ENCODE results near the gene SH3YL1.
A peak's percentile ranks its signal among the peaks of the same experiment; 100 is the strongest.

Gene SH3YL1, protein sequence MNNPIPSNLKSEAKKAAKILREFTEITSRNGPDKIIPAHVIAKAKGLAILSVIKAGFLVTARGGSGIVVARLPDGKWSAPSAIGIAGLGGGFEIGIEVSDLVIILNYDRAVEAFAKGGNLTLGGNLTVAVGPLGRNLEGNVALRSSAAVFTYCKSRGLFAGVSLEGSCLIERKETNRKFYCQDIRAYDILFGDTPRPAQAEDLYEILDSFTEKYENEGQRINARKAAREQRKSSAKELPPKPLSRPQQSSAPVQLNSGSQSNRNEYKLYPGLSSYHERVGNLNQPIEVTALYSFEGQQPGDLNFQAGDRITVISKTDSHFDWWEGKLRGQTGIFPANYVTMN

DNA sequence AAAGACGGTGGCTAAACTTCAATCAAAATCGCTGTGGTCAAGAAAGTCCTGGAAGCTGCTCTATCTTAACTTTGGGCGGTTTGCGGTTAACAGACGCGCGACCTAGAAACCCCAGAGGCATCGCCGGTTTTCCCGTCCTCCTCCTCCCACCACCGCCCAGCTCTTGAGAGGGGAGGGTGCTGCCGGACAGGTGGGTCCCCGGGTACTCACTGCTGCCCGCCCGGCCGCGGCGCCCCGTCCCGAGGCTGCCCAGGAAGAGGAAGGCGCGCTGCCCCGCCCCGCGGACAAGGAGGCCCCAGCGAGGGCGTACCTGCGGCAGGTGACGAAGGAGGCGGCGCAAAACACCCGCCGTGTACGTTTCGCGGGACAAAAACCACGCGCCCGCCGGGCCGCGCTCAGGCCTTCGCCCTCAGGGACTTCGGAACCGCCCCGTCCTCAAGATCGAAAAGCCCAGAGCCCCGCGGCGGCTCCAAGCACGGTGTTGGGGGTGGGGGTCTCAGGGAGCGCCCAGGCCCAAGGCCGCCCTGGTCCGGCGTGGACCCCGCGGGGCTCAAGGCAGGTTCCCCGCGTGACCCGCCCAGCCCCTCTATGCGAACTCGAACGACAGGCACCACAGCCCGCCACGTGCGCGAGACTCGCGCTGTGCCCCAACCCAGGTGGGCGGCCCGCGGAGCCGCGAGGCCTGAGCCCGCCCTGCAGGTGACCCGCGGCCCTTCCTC, at the start of gene SH3YL1:
Gene SH3YL1 (minus strand): TSS at position 259 of the 719 bp plus-strand sequence. CDS start 48 bp downstream, at position 211.
- peak; percentile 47 for DNase-seq (ENCODE audit: low read depth)

DNA sequence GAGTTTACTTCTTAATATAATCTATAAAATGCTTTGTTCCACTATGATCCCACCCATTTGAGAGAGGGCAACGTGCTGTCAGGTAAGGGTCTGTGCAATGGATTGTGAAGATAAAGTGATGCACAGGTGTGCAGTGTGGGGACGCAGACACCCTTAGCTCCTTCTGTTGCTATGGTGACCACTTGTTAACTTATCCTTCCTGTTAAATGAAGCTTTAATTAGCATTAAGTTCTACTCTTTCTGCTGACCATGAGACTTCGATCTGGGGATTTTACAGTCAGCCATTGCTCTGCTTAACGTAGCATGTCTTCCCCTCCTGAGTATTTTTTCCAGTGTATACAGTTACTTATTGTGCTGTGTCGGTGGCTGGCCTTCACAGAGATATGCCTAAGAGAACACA, 47.2 kb upstream of the SH3YL1 start:
- no peak for DNase-seq (ENCODE audit: low read depth)

DNA sequence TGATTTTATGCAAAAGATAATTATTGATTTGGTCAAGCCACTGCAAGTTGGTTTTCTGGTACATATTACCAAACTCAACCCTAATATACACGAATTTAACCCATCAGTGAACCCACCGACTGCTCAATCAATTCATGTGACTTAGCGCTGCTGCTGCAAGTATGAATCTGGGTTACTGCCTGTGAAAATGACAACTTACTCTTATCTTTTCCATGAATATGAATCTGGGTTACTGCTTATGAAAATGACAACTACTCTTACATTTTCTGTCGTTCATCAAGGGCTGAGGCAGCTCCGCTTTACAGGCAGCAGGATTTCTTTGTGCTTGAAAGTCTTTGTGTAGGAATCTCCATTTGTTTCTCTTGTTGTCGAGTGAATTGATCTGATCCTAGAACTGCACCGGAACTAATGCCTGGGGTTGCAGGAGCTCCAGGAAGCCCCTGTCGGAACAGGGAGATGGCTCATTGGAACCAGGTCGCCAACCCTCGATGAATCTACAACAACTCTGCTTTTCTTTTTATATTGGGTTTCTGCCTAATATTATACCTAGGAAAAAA, 46.2 kb upstream of the SH3YL1 start:
- DNase-seq (ENCODE audit: low read depth): no peak

DNA sequence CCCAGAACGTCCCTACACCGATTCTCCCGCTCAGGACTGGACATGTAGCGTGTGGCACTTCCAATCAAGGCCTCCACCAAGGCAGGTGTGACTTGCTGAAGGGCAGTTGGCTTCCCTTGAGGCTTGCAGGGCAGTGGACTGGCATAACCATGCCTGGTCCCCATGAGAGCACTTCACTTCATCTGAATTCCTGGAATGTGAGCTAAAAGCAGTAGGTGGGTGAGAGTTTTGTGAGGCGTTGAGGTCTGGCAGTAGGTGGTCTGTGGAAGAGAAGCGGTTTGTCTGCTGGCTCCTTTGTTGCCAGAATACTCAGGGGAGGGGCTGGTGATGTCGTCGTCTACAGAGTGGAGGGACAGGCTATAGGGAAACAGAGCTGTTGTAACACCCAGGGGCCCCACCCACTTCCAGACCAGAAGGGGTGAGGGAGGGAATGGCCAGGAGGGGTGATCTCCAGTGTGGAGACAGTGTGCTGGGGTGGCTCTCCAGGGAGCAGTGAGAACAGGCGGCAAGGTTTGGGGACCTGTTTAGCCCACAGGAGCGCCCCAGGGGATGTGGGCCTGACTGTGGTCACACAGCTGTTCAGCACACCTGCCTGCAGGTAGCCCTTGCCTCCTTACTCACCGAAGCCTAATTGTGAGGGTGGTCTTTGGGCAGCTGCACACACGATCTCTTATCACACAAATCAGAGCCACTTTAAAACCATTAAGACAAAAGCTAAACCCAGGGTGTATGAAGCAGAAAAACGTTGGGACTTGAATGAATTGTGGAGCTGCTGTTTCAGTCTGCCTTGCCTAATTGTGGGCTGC, 45.5 kb upstream of the SH3YL1 start:
- DNase-seq (ENCODE audit: low read depth): no peak

DNA sequence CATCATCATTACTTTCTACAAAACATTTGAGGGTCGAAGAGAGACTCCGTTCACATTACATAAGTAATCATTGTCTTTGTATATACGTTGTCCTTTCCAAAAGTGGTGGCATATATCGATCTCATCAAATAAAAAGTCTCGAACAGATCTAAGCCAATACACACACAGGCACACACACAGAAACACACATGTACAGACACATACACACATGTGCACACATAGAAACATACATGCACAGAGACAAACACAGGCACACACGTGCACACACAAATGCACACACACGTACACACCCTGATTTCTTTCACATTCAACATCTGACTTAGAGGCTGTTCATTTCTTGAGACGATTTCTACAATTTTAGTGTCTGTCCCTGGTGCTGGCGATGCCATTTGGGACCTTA, 41.5 kb upstream of the SH3YL1 start:
- DNase-seq (ENCODE audit: low read depth): no peak

DNA sequence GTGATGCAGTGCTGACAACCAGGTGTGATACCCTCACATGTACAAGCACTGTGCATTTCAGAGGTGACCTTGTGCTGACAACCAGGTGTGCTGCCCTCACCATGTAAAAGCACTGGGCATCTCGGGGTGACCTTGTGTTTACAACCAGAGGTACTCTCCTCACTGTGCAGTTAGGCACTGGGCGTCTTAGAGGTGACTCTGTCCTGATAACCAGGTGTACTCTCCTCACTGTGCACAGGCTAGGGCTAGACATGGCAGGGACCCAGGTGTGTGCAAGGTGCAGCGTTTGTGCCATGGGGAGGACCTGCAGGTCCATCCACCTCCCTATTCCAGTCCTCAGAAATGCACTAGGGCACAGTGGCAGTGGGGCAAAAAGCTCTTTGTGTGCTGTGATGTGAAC, 32.5 kb upstream of the SH3YL1 start:
- no peak for DNase-seq (ENCODE audit: low read depth)

DNA sequence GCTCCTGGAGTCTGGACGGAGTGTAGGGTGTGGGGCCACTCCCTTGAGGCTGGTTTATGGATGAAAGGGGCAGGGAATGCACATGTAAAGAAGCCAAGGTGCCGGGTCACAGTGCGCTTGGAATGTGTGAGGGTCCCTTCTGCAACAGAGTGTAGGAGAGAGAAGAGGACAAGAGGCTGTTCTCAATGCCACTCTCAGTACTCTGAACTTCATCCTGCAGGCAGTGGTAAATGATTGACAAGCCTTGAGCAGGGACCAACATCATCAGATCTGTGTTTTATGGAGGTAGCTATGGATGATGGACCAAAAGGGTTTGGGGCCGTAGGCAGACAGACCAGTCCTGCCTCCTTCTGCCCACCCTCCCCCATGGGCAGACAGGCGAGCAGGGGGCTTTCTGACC, 31.3 kb upstream of the SH3YL1 start:
- DNase-seq (ENCODE audit: low read depth): no peak

DNA sequence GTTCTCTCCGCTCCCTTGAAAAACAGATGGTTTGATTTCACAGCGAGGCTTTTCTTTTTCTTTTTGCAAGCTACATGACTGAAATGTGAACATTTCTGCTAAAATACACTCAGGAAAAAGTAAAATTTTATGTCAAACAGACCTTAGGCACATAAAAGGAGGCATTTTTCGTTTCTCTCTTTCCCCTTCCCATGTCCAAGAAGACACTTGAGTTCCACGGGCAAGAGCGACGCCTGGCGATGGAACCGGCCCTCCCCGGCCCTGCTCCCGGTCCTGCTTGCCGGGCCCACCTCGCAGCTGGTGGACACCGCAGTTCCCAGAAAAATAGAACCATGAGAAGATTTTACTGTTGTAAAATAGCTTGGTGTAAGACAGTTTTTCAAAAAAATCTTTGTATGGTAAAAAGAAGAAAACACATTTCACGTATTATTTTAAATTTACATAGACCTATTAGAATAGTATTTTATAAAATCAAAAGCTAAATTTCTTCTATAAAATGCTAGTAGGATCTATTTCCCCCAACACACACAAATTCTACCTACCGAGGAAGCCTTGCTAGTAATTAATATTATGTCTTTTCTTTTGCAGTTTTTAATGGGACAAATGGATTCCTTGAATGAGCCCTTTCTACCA, 26.4 kb upstream of the SH3YL1 start:
- DNase-seq (ENCODE audit: low read depth): no peak

DNA sequence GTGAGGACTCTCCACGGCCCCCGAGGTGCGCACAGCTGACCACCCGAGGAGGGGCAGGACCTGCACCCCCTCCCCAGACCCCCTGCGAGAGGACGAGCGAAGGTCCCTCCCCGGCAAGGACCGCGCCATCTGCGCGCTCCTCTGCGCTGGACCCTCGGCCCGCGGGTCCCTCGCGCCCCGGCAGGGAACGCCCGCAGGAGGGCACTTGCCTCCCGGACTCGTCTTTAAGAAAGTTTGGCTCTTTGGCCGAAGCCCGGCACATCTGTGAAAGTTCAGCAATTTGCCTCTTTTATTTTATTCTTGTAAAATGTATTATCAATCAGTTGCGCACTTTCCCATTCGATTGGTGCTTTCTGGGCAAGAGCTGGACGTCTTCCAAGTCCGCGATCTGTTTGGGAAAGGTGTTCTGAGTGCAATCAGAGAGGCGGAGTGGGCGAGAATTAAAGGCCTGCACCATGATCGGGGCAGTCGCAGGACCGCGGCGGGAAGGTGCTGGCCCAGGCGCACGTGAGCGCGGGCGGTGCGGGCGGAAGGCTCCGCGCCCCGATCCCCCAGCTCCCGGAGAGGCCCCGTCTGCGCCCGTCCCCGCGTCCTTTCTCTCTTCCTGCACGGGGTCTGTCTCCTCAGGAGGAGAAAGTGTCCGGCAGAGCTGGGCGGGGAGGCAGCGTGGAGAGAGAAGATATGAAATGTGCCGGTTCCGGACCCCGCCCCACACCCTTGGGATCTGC, 25.7 kb upstream of the SH3YL1 start:
- no peak for DNase-seq (ENCODE audit: low read depth)

DNA sequence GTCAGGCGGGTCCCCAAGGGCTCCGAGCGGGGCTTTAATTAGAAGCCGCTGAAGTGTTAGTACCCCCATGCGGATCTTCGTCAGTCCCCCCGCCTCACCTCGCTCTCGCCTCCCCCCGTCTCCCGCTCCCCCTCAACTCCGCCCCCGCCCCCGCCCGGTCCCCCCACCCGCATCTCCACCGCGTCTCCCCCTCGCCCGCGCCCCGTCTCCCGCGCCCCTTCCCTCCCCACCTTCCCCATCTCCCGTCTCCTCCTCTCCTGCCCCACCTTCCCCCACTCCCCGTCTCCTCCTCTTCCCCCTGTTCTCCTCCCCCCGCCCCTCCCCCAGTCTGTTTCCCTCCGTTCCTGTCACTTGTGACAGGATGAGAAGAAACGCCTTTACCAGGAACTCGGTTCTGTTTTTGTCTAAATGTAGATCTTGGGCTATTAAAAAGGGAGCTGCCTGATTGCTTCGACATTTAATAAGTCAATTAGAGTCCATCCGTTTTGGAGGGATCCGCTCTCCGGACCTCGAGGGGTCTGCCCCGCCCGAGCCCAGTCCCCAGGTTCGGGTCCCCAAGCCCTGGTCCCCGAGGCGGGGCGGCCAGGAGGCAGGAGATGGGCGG, 25.0 kb upstream of the SH3YL1 start:
- no peak for DNase-seq (ENCODE audit: low read depth)

DNA sequence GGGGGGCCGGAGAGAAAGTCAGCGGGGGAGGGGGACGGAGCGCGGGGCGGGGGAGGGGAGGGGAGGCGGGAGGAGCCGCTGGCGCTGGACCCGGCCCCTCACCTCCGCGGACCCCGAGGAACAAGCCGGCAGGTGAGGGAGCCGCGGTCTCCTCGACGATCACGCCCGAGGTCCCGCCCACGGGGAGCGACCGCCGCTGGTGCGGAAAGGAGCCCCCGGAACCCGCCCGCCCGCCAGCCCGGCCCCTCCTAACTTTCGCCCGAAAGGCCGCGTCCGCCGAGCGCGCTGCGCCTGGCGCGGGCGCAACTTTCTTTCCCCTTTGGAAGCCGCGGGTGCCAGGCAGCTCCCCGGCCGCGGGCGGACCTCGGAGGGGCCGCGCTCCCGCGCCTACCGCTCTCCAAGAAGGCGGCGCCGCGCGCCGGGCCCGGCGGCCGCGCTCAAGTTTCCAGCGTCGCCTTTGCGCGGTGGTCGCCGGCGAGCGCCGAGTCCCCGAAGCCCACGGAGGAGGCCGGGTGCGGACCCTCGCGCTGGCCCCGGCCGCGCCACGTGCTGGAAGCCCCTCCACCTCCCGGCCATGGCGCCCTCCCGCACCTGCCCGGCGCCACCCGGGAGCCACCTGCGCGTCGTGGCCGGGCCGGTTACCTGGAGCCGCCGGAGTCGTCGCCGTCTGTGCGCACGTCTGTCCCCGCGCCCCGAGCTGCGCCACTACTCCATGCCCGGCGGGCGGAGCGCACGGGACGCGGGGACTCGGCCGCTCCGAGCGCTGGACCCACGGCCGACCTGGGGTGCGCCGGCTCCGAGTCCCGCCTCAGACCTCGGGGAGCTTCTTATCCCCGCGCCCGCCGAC, 24.3 kb upstream of the SH3YL1 start, which contains the start of gene ALKAL2:
Gene ALKAL2 (minus strand): TSS at position 181 of the 847 bp plus-strand sequence. CDS start 256 bp downstream, outside the sequence.
- no peak for DNase-seq (ENCODE audit: low read depth)

DNA sequence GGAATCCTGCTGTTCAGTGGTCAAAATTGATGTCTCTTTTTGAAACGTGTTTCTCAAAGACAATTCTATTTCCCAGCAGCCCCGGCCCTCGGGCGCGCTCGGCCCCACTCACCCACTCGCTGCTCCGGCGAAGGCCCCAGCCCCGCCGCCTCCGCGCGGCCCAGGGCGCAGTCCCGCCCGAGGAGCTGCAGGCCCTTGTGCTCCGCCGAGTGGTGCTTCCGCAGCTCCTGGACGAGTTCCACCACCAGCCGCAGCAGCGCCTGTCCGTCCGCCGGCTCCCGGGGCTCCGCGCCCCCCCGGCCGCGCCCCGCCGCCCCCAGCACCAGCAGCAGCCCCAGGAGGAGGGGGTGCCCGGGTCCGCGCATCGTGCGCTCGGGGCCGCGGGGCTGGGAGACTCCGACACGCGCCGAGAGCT, 23.6 kb upstream of the SH3YL1 start:
- DNase-seq (ENCODE audit: low read depth): no peak

DNA sequence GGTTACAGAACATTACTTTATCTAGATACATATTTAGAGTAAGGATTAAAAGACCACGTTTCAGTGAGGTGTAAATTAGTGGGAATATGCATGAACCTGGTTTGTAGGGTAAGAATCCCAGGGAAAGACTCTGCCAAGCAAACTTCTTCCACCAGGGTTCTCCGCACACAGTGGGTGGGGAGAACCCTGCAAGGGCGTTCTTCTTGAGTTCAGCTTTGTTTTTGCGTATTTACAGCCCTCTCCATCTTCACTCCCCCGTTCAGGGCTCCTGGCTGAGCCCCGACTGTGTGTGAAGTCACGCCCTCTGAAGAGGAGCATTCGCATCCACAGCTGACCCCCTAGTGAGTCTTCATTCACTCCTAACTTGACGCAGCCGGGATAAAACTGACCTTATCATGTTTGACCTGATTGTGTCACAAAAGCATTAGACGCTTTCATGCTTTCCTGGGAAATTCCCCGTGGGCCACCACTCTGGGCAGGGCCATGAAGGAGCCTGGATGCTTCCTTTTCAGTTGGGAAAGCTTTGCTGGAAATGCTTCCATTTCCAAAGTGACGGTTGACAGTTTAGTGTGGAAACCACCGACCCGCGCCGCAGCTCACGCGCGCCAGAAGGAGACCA, 23.1 kb upstream of the SH3YL1 start:
- no peak for DNase-seq (ENCODE audit: low read depth)

DNA sequence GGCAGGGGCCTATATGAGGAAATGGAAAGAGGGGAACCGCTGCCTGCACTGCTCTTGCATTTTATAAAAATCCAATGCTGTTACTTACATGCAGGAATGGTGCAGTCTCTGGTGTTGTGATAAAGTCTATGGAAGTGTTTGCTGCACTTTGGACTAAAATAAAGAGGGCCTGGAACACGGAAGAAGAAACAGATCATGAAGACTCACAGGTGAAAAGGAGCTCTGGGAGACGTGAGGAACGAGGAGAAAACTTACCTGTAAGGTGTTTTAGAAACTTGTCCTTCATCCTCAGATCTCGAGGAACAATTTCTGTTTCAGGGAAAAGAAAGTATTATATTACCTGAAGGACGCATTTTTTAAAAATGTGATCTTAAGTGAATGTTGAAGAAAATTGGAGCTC, 22.2 kb upstream of the SH3YL1 start:
- no peak for DNase-seq (ENCODE audit: low read depth)

DNA sequence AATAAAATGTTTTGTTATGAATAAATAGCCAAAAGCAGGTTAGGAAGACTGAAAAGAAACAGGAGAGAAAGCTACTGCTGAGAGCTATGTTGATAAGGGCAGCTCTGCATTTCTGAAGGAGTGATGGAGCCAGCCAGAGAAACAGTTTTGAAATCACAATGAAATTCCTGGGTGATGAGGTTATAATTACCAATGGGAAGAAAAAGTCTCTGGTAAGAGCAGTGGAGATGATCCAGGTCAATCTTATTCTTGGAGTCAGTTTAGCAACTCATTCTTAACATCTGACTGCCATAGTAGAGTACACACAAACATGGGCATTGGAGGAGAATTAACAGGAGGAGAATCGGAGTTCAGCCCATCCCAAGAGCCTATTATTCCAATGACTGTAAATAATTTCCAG, 21.7 kb upstream of the SH3YL1 start:
- no peak for DNase-seq (ENCODE audit: low read depth)

DNA sequence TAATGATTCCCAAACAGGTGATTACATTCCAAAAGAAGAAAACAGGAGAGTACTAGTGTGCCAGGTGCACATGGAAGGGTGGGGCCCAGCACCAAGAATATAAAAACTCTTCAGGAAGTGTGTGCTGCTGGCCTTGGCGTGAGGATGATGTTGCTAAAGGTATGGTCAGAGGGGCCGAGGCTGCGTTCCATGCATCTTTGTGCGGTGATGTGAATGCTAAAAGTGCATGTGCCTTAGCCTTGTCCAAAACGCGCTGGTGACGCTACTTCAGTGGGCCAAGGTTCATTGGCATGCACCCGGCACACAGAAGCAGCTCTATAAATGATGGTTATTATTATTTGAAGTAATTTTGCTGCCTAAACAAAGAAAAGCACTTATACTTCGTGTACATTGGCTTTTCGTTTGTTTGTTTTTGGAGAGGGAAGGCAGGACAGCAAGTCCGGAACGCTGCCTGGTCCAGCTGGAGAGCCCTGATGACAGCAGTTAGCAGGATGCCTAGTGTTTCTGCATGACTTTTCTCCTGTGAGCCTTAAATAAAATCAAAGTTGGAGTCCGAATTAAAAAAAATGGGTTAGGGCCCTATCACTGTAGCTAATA, 21.2 kb upstream of the SH3YL1 start:
- DNase-seq (ENCODE audit: low read depth): no peak

DNA sequence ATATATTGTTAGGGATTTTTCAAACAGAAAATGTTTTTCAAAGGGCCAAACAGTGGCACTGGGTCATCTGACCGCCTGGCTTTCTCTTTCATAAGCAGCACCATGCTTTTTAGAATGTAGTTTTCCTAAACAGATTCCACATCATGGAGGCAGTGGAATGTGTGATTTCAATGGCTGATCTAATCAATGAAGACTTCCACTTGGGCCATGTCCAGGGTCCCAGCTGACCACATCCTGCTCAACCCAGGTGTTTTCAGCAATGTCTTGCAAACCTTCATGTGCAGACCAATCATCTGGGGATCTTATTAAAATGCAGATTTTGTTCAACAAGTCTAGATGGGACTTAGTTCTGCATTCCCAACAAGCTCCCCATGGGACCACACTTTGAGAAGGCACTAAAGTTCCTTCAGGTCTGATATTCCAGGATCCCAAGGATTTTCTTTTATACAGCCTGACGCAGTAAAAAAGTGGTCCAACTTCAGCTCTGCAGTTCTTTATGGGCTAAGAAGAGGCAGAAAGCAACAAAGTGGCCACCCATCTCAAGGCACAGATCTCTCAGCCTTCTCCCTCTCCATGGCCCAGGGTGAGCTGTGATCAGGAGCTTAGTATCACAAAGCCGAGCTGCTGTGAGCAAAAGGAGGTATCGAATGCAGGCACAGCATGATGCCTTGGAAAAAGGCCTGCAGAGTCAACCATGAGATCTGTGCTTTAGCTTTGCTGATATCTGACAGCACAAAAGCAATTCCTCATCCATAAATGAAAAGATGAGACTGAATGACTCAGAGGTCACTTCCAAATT, 20.4 kb upstream of the SH3YL1 start:
- no peak for DNase-seq (ENCODE audit: low read depth)

Measured in T-helper 22 cell (primary cell).